GM12878 (cell line): ENCODE measurements around the gene BBOF1.

Experiments used
- BHLHE40 ChIP-seq, 2 experiments: fragments of 450-650 bp in 1 of 2; IDR thresholded peaks; 2 replicates each; pipeline ENCODE4 v1.6.1; 2011 to 2017; ENCODE audit warnings: low read depth in 2 of 2, borderline replicate concordance in 1 of 2, improper control_type of control experiment in 1 of 2, low read length in 1 of 2, mild to moderate bottlenecking in 1 of 2
- CREM ChIP-seq: IDR thresholded peaks from 2 replicates; pipeline ENCODE4 v1.6.1; 2014; ENCODE audit warnings: antibody characterized with exemption, low read depth
- CTCF ChIP-seq, 3 experiments: IDR thresholded peaks in 2 of 3; conservative IDR thresholded peaks in 1 of 3; 2 replicates each; pipeline ENCODE4 v1.5.1; 2011; ENCODE audit warnings: low read depth in 3 of 3, low read length in 3 of 3, mild to moderate bottlenecking in 3 of 3, control low read depth in 2 of 3, moderate library complexity in 2 of 3, inconsistent platforms in 1 of 3, mixed read lengths in 1 of 3; ENCODE audit not compliant: control insufficient read depth in 2 of 3, insufficient read depth in 1 of 3; ENCODE audit errors: extremely low read depth in 1 of 3
- EZH2 ChIP-seq: IDR thresholded peaks from 2 replicates; pipeline ENCODE4 v1.6.1; 2012; ENCODE audit warnings: low read depth, mild to moderate bottlenecking, control low read depth, inconsistent platforms, low read length, borderline replicate concordance; ENCODE audit not compliant: control insufficient read depth
- FOS ChIP-seq: IDR thresholded peaks from 3 replicates; pipeline ENCODE4 v1.6.1; 2011; ENCODE audit warnings: borderline replicate concordance; ENCODE audit not compliant: insufficient read length; ENCODE audit errors: extremely low read depth
- HDGF ChIP-seq: fragments of 450-650 bp; IDR thresholded peaks from 2 replicates; pipeline ENCODE4 v1.6.1; 2016; ENCODE audit warnings: antibody characterized with exemption
- MAX ChIP-seq: IDR thresholded peaks from 2 replicates; pipeline ENCODE4 v1.6.1; 2012; ENCODE audit warnings: low read depth, low read length, improper control_type of control experiment
- MEF2A ChIP-seq: IDR thresholded peaks from 2 replicates; pipeline ENCODE4 v1.6.1; 2011; ENCODE audit warnings: low read depth, mild to moderate bottlenecking, low read length, moderate library complexity; ENCODE audit not compliant: insufficient read depth
- NFIC ChIP-seq: IDR thresholded peaks from 2 replicates; pipeline ENCODE4 v1.6.1; 2012; ENCODE audit warnings: low read depth, mild to moderate bottlenecking, inconsistent platforms, low read length, moderate library complexity
- NR2C2 ChIP-seq: IDR thresholded peaks from 2 replicates; pipeline ENCODE4 v1.6.1; 2011; ENCODE audit warnings: borderline replicate concordance, low read depth; ENCODE audit not compliant: control insufficient read depth, insufficient read length
- POLR2A ChIP-seq: IDR thresholded peaks from 2 replicates; pipeline ENCODE4 v1.6.1; 2011; ENCODE audit warnings: low read depth, mild to moderate bottlenecking, low read length
- ZNF274 ChIP-seq: IDR thresholded peaks from one replicate; pipeline ENCODE4 v1.8.0; 2011; ENCODE audit not compliant: insufficient read length, insufficient read depth

GRCh38 chr14:74022346-74022745 lies 3.2 kb downstream of the BBOF1 start:
- TF ChIP-seq FOS (no peak), POLR2A (no peak), CTCF (IDR thresholded peaks at IDR 0.05 in 2 of 3, conservative IDR thresholded peaks at IDR 0.05 in 1 of 3; ENCODE audit: control insufficient read depth in 2 of 3, extremely low read depth in 1 of 3, insufficient read depth in 1 of 3, low read depth in 3 of 3, low read length in 3 of 3) (no peak), MEF2A (no peak), EZH2 (no peak), NR2C2 (no peak), BHLHE40 (IDR thresholded peaks at IDR 0.05; ENCODE audit: borderline replicate concordance in 1 of 2, low read depth in 2 of 2, low read length in 1 of 2) (no peak), MAX (no peak), NFIC (no peak), HDGF (no peak), ZNF274 (no peak), CREM (no peak)
